Articular chondrocyte of knee joint (primary cell): ENCODE measurements around the gene KRTAP4-11. TPM values are rescaled to one million over a fixed set of nuclear protein-coding genes. Genes with fewer than 3 reads are reported as not detected.

Source experiments
- total RNA-seq: library from RNA; depleted of rRNA; stranded (reverse); fragments of >200 nt; gene quantifications from 2 replicates; pipeline ENCODE4 v1.2.3, GENCODE V29; 2012

KRTAP4-11 gene
- total RNA-seq: not detected in 2 replicates

DNA sequence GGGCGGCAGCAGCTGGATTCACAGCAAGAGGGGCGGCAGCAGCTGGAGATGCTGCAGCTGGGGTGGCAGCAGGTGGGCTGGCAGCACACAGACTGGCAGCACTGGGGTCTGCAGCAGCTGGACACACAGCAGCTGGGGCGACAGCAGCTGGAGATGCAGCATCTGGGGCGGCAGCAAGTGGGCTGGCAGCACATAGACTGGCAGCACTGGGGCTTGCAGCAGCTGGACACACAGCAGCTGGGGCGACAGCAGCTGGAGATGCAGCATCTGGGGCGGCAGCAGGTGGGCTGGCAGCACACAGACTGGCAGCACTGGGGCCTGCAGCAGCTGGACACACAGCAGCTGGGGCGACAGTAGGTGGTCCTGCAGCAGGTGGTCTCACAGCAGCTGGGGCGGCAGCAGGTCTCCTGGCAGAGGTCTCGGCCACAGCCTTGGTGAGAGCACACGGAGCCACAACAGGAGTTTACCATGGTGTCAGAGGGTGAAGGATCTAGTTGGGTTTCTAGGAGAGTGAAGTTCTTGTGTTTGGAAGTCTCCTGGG, at the start of gene KRTAP4-11:
Gene KRTAP4-11 (minus strand): TSS at position 528 of the 541 bp plus-strand sequence. CDS start 58 bp downstream, at position 470.

DNA sequence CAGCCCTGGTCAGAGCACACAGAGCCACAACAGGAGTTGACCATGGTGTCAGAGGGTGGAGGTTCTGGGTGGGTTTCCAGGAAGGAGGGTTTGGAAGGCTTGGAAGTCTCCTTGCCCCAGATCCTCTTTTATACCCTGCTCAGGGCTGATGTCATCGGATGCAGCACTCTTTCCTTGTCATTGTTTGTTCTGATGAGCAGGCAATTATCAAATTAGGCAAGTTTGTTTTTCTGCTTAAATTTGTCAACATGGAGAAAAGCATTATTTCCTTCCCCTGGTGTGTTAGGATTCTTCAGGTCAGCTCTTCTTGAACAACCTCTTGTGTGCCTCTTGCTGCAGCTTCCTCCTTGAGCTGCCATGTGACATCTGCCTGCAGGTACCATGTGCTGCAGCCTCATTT, 42.5 kb upstream of the KRTAP4-11 start, which contains the start of gene KRTAP4-4:
Gene KRTAP4-4 (minus strand): TSS at position 101 of the 400 bp plus-strand sequence. CDS start 57 bp downstream, at position 44.

DNA sequence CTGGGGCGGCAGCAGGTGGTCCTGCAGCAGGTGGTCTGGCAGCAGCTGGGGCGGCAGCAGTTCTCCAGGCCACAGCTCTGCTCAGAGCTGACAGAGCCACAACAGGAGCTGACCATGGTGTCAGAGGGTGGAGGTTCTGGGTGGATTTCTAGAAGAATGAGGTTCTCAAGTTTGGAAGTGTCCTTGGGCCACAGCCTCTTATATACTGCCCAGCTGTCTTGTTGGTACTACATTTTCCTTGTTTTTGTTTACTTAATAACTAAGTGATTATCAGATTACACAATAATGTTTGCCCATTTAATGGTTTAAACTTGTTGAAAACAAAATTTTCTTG, 31.4 kb upstream of the KRTAP4-11 start, which contains the start of gene KRTAP4-5:
Gene KRTAP4-5 (minus strand): TSS at position 174 of the 334 bp plus-strand sequence. CDS start 58 bp downstream, at position 116.

DNA sequence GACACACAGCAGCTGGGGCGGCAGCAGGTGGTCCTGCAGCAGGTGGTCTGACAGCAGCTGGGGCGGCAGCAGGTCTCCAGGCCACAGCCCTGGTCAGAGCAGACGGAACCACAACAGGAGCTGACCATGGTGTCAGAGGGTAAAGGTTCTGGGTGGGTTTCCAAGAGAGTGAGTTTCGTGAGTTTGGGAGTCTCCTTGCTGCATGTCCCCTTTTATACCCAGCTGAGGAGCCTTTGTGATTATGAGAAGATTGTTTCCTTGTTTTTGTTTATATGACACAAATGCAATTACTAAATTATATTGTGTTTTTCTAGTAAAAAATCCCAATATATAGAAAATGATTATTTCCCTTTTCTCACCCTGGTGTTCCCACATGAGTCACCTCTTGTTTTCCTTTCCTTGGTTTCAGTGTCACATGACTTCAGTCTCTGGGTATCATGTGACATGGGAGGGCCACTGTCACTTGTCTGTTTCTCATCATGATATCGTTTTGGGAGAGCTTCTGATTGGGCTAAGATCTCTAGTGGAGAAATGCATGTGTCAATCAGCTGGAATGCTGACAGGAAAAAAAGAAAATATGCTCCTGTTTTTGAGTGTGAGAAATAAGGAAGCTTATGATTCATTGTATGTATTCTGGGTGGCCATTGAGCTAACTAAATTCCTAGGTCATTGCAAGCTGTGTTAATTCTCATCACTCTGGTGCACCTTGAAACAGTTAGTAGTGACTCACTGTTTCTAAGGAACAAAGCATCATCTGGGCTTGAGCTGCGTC, 22.4 kb upstream of the KRTAP4-11 start, which contains the start of gene KRTAP4-6:
Gene KRTAP4-6 (minus strand): TSS at position 185 of the 772 bp plus-strand sequence. CDS start 57 bp downstream, at position 128.

DNA sequence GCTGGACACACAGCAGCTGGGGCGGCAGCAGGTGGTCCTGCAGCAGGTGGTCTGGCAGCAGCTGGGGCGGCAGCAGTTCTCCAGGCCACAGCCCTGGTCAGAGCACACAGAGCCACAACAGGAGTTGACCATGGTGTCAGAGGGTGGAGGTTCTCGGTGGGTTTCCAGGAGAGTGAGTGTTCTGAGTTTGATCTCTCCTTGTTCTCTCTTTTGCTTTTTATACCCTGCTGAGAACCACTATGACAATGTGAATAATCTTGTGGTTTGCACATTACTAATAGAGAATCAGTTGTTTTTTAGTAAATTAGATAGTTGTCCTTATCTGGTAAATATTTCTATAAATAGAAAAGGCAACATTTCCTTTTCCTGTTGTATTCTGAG, 5.8 kb upstream of the KRTAP4-11 start, which contains the start of gene KRTAP4-12:
Gene KRTAP4-12 (minus strand): TSS at position 192 of the 381 bp plus-strand sequence. CDS start 60 bp downstream, at position 132.

DNA sequence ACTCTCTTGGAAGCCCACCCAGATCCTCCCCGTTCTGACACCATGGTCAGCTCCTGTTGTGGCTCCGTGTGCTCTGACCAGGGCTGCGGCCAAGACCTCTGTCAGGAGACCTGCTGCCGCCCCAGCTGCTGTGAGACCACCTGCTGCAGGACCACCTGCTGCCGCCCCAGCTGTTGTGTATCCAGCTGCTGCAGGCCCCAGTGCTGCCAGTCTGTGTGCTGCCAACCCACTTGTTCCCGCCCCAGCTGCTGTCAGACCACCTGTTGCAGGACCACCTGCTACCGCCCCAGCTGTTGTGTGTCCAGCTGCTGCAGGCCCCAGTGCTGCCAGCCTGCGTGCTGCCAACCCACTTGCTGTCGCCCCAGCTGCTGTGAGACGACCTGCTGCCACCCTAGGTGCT, 12.8 kb downstream of the KRTAP4-11 start, which contains the start of gene KRTAP4-9:
Gene KRTAP4-9 (plus strand): TSS at position 43 of the 400 bp plus-strand sequence. CDS start 0 bp downstream, at position 43.

DNA sequence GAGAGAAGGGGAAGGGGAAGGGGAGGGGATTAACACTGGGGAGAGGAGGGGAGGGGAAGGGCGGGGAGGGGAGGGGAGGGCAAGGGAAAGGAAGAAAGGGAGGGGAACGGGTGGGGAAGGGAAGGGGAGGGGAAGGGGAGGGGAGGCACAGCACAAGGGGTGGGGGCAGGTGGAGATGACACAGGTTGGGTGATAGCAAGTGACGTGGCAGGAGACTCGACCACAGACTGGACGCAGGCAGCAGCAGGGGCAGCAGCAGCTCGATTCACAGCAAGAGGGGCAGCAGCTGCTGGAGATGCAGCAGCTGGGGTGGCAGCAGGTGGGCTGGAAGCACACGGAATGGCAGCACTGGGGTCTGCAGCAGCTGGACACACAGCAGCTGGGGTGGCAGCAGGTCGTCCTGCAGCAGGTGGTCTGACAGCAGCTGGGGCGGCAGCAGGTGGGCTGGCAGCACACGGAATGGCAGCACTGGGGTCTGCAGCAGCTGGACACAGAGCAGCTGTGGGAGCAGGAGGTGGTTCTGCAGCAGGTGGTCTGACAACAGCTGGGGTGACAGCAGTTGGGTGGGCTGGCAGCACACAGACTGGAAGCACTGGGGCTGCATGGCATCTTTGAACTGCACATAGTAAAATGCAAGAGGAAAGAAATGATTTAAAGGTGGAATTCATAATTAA, 16.4 kb downstream of the KRTAP4-11 start, which contains the start of gene KRTAP4-16:
Gene KRTAP4-16 (minus strand): TSS at position 624 of the 674 bp plus-strand sequence. CDS start 0 bp downstream, at position 624.

DNA sequence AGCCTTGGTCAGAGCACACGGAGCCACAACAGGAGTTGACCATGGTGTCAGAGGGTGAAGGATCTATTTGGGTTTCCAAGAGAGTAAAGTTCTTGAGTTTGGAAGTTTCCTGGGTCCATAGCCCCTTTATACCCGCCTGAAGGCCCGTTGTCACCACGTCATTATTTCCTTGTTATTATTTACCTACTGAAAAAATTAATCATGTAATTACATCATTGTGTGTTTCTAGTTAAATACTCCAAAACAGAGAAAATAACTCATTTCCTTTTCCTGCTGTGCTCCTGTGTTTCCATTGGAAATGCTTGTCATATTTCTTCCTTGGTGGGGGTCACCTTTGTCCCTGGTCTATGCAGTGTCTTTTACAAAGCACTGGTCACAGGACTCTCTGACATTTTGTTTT, 20.1 kb downstream of the KRTAP4-11 start, which contains the start of gene KRTAP4-8:
Gene KRTAP4-8 (minus strand): TSS at position 101 of the 400 bp plus-strand sequence. CDS start 58 bp downstream, at position 43.

DNA sequence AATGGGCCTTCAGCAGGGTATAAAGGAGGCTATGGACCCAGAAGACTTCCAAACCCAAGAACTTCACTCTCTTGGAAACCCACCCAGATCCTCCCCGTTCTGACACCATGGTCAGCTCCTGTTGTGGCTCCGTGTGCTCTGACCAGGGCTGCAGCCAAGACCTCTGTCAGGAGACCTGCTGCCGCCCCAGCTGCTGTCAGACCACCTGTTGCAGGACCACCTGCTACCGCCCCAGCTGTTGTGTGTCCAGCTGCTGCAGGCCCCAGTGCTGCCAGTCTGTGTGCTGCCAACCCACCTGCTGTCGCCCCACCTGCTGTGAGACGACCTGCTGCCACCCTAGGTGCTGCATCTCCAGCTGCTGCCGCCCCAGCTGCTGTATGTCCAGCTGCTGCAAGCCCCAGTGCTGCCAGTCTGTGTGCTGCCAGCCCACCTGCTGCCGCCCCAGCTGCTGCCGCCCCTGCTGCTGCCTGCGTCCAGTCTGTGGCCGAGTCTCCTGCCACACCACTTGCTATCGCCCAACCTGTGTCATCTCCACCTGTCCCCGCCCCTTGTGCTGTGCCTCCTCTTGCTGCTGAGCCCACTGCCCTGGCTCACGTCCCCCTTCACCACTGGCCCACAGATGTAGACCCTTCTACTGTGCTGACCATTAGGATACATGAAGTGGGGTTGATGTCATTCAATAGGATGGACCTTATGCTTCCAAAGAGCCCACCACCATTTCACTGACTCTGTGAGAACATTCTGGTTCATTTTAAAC, 33.9 kb downstream of the KRTAP4-11 start, which contains the start of gene KRTAP4-7:
Gene KRTAP4-7 (plus strand): TSS at position 51 of the 757 bp plus-strand sequence. CDS start 57 bp downstream, at position 108.

Other genes starting within 250 kb of the KRTAP4-11 start
- not detected in 2 replicates for gene KRT20, start 233.1 kb downstream of the KRTAP4-11 start, total RNA-seq
- 0.39 and 0.43 TPM in 2 replicates for gene KRT23, start 180.7 kb downstream of the KRTAP4-11 start, total RNA-seq
- gene KRT39, start 151.4 kb downstream of the KRTAP4-11 start, total RNA-seq: not detected in 2 replicates
- gene KRT40, start 134.0 kb downstream of the KRTAP4-11 start, total RNA-seq: not detected in 2 replicates
- gene KRTAP3-3, start 124.2 kb downstream of the KRTAP4-11 start, total RNA-seq: not detected in 2 replicates
- not detected in 2 replicates for gene KRTAP3-2, start 118.5 kb downstream of the KRTAP4-11 start, total RNA-seq
- gene KRTAP3-1, start 109.2 kb downstream of the KRTAP4-11 start, total RNA-seq: not detected in 2 replicates
- 1.3 and 11.6 TPM in 2 replicates for gene KRTAP1-5, start 91.2 kb downstream of the KRTAP4-11 start, total RNA-seq
- not detected in 2 replicates for gene KRTAP1-4, start 88.2 kb downstream of the KRTAP4-11 start, total RNA-seq
- gene KRTAP1-3, start 83.5 kb downstream of the KRTAP4-11 start, total RNA-seq: not detected in 2 replicates
- not detected in 2 replicates for gene KRTAP1-1, start 76.9 kb downstream of the KRTAP4-11 start, total RNA-seq
- not detected in 2 replicates for gene KRTAP2-1, start 71.1 kb downstream of the KRTAP4-11 start, total RNA-seq
- not detected in 2 replicates for gene KRTAP2-2, start 63.1 kb downstream of the KRTAP4-11 start, total RNA-seq
- 0.26 and 1.1 TPM in 2 replicates for gene KRTAP2-3, start 58.3 kb downstream of the KRTAP4-11 start, total RNA-seq
- not detected in 2 replicates for gene KRTAP2-4, start 52.5 kb downstream of the KRTAP4-11 start, total RNA-seq
- not detected in 2 replicates for gene KRTAP4-7, start 34.2 kb downstream of the KRTAP4-11 start, total RNA-seq
- gene KRTAP4-8, start 20.2 kb downstream of the KRTAP4-11 start, total RNA-seq: not detected in 2 replicates
- gene KRTAP4-16, start 16.2 kb downstream of the KRTAP4-11 start, total RNA-seq: not detected in 2 replicates
- gene KRTAP4-9, start 13.0 kb downstream of the KRTAP4-11 start, total RNA-seq: not detected in 2 replicates
- not detected in 2 replicates for gene KRTAP4-12, start 5.8 kb upstream of the KRTAP4-11 start, total RNA-seq
- not detected in 2 replicates for gene KRTAP4-6, start 22.2 kb upstream of the KRTAP4-11 start, total RNA-seq
- not detected in 2 replicates for gene KRTAP4-5, start 31.5 kb upstream of the KRTAP4-11 start, total RNA-seq
- gene KRTAP4-4, start 42.4 kb upstream of the KRTAP4-11 start, total RNA-seq: not detected in 2 replicates
- not detected in 2 replicates for gene KRTAP4-3, start 49.8 kb upstream of the KRTAP4-11 start, total RNA-seq
- not detected in 2 replicates for gene KRTAP4-2, start 59.8 kb upstream of the KRTAP4-11 start, total RNA-seq
- gene KRTAP4-1, start 66.5 kb upstream of the KRTAP4-11 start, total RNA-seq: not detected in 2 replicates
- gene KRTAP9-1, start 71.5 kb upstream of the KRTAP4-11 start, total RNA-seq: not detected in 2 replicates
- gene KRTAP9-2, start 108.3 kb upstream of the KRTAP4-11 start, total RNA-seq: not detected in 2 replicates
- gene KRTAP9-3, start 114.1 kb upstream of the KRTAP4-11 start, total RNA-seq: not detected in 2 replicates
- not detected in 2 replicates for gene KRTAP9-8, start 119.6 kb upstream of the KRTAP4-11 start, total RNA-seq
- not detected in 2 replicates for gene KRTAP9-4, start 131.3 kb upstream of the KRTAP4-11 start, total RNA-seq
- not detected in 2 replicates for gene KRTAP9-9, start 137.0 kb upstream of the KRTAP4-11 start, total RNA-seq
- not detected in 2 replicates for gene KRTAP9-6, start 147.0 kb upstream of the KRTAP4-11 start, total RNA-seq
- not detected in 2 replicates for gene KRTAP9-7, start 157.3 kb upstream of the KRTAP4-11 start, total RNA-seq
- gene KRTAP29-1, start 184.5 kb upstream of the KRTAP4-11 start, total RNA-seq: not detected in 2 replicates
- gene KRTAP16-1, start 190.9 kb upstream of the KRTAP4-11 start, total RNA-seq: not detected in 2 replicates
- not detected in 2 replicates for gene KRTAP17-1, start 197.3 kb upstream of the KRTAP4-11 start, total RNA-seq
- gene KRT33A, start 232.5 kb upstream of the KRTAP4-11 start, total RNA-seq: not detected in 2 replicates